Measurements from ENCODE around the gene ADORA1.

The ADORA1 gene

DNA sequence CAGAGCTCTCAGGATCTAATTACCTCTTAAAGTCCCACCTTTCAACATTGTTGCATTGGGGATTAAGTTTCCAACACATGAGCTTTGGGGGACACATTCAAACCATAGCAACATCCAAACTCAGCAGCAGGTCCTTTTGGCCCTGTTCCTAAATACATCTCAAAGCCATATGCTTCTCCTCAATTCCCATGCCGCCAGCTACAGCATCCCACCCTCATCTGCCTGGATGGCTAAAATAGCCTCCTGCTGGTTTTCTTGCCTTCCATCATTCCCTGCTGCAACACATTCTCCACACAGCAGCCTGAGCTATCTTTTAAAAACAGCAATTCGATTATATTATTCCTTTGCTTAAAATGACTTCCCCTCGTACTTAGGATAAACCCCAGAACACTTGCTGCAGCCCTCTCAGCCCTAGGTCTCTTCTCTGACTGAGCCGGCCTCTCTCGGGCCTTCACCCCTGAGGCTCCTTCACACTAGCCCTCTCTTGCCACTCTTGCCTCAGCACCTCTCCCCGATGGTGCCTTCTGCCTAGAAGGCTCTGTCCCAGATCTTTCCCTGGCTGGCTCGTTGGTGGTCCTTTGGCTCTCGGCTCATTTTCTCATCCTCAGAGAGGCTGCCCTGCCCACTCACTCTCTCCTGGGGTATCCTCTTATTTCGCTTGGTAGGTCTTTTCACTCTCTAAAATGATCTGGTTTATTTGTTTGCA is 31.6 kb downstream of the ADORA1 start:
- no peak for FAIRE-seq
- no peak for TF ChIP-seq POLR2A (IDR thresholded peaks at IDR 0.05; ENCODE audit: low read depth, low read length)
- no peak for DNase-seq (ENCODE audit: insufficient read length, low spot score)

DNA sequence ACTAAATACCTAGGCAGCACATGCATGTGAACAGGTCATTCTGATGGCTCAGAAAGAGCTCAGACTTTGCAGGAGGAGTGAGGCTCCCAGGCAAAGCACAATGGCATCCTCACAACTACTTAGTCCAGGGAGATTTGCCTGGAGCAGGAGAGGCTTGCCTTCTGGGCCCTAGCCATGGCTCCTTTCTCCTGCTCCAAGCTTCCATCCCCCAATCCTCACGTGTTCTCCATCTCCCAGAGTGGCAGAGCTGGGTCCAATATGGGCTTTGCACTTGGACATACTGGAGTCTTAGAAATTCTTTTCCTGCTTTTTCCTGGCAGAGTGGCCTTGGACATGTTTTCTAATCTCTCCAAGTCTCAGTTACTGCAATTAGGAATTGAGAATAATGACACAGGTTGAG is 32.3 kb downstream of the ADORA1 start:
- no peak for FAIRE-seq
- no peak for DNase-seq (ENCODE audit: insufficient read length, low spot score)
- no peak for TF ChIP-seq POLR2A (IDR thresholded peaks at IDR 0.05; ENCODE audit: low read depth, low read length)

- no peak for TF ChIP-seq POLR2A (IDR thresholded peaks at IDR 0.05; ENCODE audit: low read depth, low read length)
- FAIRE-seq (no peak), DNase-seq (ENCODE audit: insufficient read length, low spot score) (no peak)
Measured at GRCh38 chr1:203161175-203161574, 33.6 kb downstream of the ADORA1 start.

DNA sequence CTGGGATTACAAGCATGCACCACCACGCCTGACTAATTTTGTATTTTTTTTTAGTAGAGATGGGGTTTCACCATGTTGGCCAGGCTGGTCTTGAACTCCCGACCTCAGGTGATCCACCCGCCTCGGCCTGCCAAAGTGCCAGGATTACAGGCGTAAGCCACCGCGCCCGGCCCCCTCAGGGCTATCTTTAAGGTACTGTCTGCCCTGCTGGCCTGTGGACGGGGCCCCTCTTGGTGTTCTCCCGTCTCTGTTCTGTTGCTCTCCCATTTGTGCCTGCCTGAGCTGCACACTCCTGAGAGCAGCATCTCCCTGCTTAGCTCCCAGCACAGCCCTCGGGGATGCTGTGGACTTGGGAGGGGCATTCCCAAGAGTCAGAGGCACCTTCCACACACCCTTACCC is 34.2 kb downstream of the ADORA1 start:
- no peak for TF ChIP-seq POLR2A (IDR thresholded peaks at IDR 0.05; ENCODE audit: low read depth, low read length)
- FAIRE-seq: no peak
- DNase-seq (ENCODE audit: insufficient read length, low spot score): no peak

DNA sequence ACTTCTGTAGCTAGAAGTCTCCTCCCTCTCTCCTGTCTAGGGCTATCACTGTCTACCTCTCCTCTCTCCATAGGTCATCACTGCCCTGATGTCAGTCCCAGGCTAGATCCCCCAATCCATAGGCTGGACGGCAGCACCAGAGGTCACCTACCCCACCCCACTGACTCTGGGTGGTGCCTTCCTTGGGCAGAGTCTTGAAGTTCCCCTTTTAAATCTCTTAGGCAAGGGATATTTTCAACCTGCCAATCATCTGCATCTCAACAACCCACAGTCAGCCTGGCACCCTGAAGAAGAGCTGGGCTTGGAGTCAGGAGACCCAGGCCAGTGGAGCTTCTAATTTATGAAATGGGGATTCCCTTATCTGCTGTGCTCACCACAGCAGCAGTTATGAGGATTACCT is 34.9 kb downstream of the ADORA1 start:
- DNase-seq (ENCODE audit: insufficient read length, low spot score) (no peak), FAIRE-seq (no peak)
- TF ChIP-seq POLR2A (IDR thresholded peaks at IDR 0.05; ENCODE audit: low read depth, low read length): no peak

DNA sequence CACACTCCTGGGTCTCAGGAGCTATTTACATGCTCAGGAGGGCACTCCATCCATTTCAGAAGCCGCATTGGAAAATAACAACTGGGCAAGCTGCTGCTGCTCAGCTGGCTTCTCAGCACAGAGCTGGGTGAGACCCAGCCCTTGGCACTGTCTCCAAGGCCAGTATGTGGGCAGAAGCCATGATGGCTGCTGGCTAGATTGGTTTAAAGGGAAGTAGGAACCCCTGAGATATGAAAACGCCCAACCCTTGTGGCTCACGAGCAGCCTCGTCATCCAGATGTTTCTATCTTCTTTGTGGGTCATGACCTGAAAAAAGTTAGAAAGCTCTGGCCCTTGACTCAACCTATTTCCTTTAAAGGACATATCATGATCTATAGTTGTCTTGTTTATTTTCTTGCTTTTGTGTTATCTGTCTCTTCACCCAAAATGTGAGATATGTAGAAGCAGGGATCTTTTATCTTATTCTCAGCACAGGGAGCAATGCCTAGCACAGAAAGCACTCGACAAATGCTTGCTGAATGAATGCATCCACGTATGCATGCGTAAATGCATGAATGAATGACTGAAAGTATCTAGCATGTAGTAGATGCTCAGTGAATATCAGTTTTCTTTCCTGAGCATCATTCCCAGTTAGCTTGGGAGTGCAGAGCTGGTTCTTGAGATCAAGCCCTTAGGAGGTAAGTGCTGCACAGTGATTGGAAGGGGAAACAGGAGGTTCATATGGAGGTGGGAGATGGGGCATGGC is 36.5 kb downstream of the ADORA1 start:
- DNase-seq (ENCODE audit: insufficient read length, low spot score) (no peak), FAIRE-seq (no peak)
- no peak for TF ChIP-seq POLR2A (IDR thresholded peaks at IDR 0.05; ENCODE audit: low read depth, low read length)

- DNase-seq (ENCODE audit: insufficient read length, low spot score): no peak
- no peak for TF ChIP-seq POLR2A (IDR thresholded peaks at IDR 0.05; ENCODE audit: low read depth, low read length)
- FAIRE-seq: no peak
Measured at GRCh38 chr1:203165101-203165799, 37.7 kb downstream of the ADORA1 start.

DNA sequence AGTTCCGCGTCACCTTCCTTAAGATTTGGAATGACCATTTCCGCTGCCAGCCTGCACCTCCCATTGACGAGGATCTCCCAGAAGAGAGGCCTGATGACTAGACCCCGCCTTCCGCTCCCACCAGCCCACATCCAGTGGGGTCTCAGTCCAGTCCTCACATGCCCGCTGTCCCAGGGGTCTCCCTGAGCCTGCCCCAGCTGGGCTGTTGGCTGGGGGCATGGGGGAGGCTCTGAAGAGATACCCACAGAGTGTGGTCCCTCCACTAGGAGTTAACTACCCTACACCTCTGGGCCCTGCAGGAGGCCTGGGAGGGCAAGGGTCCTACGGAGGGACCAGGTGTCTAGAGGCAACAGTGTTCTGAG is 38.3 kb downstream of the ADORA1 start:
- DNase-seq (ENCODE audit: insufficient read length, low spot score) (no peak), FAIRE-seq (no peak)
- no peak for TF ChIP-seq POLR2A (IDR thresholded peaks at IDR 0.05; ENCODE audit: low read depth, low read length)

DNA sequence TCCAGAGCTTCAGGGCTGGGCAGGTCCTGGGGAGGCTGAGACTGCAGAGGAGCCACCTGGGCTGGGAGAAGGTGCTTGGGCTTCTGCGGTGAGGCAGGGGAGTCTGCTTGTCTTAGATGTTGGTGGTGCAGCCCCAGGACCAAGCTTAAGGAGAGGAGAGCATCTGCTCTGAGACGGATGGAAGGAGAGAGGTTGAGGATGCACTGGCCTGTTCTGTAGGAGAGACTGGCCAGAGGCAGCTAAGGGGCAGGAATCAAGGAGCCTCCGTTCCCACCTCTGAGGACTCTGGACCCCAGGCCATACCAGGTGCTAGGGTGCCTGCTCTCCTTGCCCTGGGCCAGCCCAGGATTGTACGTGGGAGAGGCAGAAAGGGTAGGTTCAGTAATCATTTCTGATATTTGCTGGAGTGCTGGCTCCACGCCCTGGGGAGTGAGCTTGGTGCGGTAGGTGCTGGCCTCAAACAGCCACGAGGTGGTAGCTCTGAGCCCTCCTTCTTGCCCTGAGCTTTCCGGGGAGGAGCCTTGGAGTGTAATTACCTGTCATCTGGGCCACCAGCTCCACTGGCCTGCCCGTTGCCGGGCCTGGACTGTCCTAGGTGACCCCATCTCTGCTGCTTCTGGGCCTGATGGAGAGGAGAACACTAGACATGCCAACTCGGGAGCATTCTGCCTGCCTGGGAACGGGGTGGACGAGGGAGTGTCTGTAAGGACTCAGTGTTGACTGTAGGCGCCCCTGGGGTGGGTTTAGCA is 38.8 kb downstream of the ADORA1 start:
- TF ChIP-seq POLR2A (IDR thresholded peaks at IDR 0.05; ENCODE audit: low read depth, low read length): no peak
- no peak for FAIRE-seq
- no peak for DNase-seq (ENCODE audit: insufficient read length, low spot score)

- TF ChIP-seq POLR2A (IDR thresholded peaks at IDR 0.05; ENCODE audit: low read depth, low read length): no peak
- FAIRE-seq (no peak), DNase-seq (ENCODE audit: insufficient read length, low spot score) (no peak)
Measured at GRCh38 chr1:203167026-203167912, 39.7 kb downstream of the ADORA1 start.

- no peak for TF ChIP-seq POLR2A (IDR thresholded peaks at IDR 0.05; ENCODE audit: low read depth, low read length)
- no peak for FAIRE-seq
- no peak for DNase-seq (ENCODE audit: insufficient read length, low spot score)
Measured at GRCh38 chr1:203167913-203168200, 40.3 kb downstream of the ADORA1 start.

GRCh38 chr1:203168256-203168786 is 40.8 kb downstream of the ADORA1 start:
- FAIRE-seq (no peak), DNase-seq (ENCODE audit: insufficient read length, low spot score) (no peak)
- no peak for TF ChIP-seq POLR2A (IDR thresholded peaks at IDR 0.05; ENCODE audit: low read depth, low read length)

DNA sequence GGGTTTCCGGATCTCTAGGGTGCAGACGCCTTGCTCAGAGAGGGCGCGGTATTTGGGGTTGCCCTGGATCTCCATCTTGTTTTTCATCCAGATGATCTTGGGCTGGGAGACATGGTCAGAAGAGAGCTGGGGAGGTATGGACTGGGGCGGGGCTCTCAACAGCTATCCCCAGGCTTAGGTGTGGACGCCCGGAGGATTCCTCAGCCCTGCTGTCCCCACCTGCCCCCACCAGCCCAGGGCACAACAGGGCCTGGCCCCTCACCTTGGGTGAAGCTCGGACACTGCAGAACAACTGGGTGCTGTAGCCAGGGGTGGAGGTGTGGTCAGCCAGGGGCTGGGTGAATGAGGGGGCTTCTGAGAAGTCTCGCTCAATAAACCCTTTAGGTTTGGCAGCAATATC is 41.5 kb downstream of the ADORA1 start:
- DNase-seq (ENCODE audit: insufficient read length, low spot score): no peak

More for the DNA sequence above, 41.5 kb downstream of the ADORA1 start:
- FAIRE-seq: no peak
- no peak for TF ChIP-seq POLR2A (IDR thresholded peaks at IDR 0.05; ENCODE audit: low read depth, low read length)
